GM18519 (cell line): ENCODE measurements around the gene USH2A.

Experiments used
- ATAC-seq: cut with Tn5 transposase; IDR thresholded peaks from one replicate; pipeline ENCODE4 v1.9.1; 2021; ENCODE audit warnings: mild to moderate bottlenecking, moderate library complexity; ENCODE audit not compliant: unreplicated experiment, low FRiP score

Gene USH2A

DNA sequence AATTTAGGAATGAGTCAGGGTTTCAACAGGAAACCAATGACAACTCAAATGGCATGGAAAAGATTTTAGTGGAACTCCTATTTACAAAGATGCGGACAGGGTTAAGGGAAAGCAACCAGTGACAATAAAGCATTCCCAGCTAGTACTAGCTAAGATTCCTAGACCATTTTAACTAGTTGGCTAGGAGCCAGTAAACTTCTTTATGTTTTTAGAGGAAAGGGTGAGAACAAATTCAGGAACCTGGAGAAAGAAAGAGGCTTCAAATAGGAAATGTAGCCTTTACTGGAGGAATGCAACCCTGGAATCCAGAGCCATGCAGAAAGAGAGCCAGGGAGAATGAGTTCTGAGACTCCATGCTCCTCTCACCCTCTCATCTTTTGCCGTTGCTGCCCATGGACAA lies 439.6 kb downstream of the USH2A start:
- ATAC-seq = no peak

GRCh38 chr1:215971793-215972441 lies 451.3 kb downstream of the USH2A start:
- ATAC-seq = no peak

GRCh38 chr1:215970406-215970805 lies 452.8 kb downstream of the USH2A start:
- no peak for ATAC-seq

GRCh38 chr1:215963621-215964020 lies 459.6 kb downstream of the USH2A start:
- ATAC-seq = no peak

DNA sequence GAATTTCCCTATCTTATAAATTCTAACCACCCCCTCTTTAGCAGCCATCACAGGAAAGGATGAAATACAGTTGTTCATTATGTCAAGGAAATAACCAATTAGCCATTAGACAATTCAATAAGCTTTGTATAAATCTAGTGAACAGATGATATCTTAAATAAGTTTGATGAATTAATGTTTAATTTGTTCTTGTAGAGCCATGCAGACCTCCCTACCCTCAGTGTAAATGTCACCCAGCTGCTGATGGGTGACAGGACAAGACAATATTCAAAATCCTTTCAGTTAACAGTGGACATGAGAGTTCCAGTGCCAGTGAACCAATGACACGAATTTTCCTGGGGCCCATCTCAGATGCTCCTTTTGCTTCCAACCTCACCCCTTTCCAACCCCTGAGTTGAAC lies 460.2 kb downstream of the USH2A start:
- no peak for ATAC-seq

- no peak for ATAC-seq
Observed at GRCh38 chr1:215958841-215959240, 464.4 kb downstream of the USH2A start.

DNA sequence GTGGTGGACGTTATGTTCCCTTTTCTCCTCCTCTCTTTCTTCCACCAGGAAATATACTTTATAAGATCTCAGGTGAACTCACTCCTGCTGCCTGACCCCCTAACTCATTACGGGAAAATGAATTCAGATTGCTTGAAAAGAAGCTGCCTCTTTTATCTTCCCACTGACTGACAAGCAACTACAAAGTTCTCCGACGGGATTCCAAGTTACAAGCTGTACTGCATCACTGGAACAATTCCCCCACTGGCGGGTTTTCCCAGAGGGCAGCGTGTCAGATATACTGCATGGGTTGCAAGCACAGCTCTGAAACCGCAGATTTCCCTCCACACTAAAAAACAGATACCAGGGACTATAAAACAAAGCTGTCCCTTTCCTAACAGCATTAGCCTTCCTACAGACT lies 465.6 kb downstream of the USH2A start:
- ATAC-seq = no peak

GRCh38 chr1:215932558-215932957 lies 490.7 kb downstream of the USH2A start:
- no peak for ATAC-seq

- no peak for ATAC-seq
Observed at GRCh38 chr1:215926670-215927069, 496.6 kb downstream of the USH2A start.

DNA sequence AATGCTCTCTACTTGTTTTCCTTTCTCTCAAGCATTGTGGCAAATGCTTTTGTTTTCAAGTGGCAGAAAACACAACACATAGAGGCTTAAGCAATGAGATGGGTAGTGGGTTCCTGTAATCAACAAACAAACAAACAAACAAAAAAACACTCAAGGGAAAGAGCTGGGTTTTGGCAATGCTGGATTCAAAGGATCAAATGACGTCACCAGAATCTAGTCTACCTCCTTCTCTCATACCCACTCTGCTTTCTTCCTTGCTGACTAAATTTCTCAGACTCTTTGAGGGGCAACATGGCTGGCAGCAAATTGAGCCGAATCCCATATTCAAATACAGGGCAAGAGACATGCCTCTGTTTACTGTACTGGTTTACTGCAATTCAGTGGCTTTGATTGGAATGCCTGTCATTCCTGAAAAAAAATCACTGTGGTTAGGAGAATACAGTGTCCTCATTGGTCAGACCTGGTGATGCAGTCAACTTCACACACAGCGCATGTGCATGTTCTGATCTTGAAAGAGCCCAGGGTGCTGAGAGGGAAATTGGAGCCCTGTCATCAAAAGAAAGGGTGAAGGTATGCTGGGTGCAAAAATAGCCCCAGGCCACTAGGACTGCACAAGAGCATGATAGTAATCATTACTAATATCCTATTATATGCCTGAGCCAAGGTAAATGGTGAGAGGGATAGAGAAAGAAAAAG lies 500.0 kb downstream of the USH2A start:
- ATAC-seq = no peak

DNA sequence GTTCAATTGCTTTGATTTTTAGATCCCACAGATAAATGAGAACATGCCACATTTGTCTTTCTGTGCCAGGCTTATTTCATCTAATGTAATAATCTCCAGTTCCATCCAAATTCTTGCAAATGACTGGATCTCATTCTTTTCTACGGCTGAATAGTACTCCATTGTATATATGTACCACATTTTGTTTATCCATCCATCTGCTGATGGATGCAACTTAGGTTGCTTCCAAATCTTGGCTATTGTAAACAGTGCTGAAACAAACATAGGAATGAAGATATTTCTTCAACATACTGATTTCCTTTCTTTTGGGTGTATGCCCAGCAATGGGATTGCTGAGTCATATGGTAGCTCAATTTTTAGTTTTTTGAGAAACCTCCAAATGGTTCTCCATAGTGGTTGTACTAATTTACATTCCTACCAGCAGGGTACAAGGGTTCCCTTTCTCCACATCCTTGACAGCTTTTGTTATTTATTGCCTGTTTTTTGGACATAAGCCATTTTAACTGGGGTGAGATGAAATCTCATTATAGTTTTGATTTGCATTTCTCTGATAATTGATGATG lies 511.8 kb downstream of the USH2A start:
- no peak for ATAC-seq

GRCh38 chr1:215905493-215906115 lies 517.6 kb downstream of the USH2A start:
- no peak for ATAC-seq

DNA sequence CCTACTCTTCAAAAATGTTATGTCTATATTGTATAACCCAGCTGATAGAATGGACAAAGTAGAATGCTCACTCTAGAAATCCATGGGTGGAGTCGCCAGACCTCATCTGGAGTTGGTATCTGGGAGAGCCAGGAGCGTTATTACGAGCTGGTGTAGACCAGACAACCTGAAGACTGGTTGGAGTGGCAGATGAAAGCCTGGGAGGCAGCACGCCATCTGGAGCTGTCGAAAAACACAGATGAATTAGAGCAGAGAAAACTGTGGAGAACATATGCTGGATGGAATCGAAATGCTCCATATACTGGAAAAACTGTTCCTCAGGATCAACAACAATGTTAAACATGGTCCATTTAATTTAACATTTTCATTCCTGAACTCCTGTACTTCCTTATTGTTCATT lies 522.6 kb downstream of the USH2A start:
- no peak for ATAC-seq

GRCh38 chr1:215899901-215900300 lies 523.3 kb downstream of the USH2A start:
- ATAC-seq = no peak

GRCh38 chr1:215895893-215896292 lies 527.4 kb downstream of the USH2A start:
- ATAC-seq = no peak

DNA sequence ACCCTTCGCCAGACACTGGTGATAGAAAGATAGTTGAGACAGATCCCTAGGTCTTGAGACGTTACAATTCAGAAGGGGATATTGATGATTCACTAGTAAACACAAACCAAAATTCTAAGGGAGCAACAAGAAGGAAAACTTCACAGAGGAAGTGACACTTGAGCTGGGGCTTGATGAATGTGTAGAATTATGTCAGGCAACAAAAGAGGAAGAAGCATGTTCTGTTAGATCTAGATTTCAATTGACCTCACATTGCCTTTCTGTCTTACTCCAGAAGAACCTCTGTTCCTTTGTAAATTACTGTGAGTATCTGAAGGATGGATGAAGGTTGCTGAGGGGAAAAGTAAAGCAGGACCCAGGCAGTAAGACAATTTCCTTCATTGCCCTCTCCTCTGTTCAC lies 528.0 kb downstream of the USH2A start:
- no peak for ATAC-seq

DNA sequence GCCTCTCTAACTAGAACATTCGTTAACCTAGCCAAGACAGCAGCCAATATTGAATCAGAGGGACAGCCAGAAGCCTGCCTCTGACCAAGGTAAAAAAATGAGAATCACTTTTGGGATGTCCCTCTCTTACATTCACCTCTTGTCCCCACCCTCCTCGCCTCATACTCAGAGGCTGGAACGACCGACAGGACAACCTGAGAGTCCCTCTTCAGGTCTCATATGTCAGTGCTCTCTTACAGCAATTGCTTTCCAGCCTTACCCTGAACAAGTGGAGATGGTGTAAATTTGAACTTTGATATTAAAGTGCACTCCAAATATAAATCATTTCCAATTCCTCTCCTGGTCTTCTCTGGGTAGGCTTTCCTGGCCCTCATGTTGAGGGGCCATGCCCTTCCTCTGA lies 528.6 kb downstream of the USH2A start:
- ATAC-seq = no peak

DNA sequence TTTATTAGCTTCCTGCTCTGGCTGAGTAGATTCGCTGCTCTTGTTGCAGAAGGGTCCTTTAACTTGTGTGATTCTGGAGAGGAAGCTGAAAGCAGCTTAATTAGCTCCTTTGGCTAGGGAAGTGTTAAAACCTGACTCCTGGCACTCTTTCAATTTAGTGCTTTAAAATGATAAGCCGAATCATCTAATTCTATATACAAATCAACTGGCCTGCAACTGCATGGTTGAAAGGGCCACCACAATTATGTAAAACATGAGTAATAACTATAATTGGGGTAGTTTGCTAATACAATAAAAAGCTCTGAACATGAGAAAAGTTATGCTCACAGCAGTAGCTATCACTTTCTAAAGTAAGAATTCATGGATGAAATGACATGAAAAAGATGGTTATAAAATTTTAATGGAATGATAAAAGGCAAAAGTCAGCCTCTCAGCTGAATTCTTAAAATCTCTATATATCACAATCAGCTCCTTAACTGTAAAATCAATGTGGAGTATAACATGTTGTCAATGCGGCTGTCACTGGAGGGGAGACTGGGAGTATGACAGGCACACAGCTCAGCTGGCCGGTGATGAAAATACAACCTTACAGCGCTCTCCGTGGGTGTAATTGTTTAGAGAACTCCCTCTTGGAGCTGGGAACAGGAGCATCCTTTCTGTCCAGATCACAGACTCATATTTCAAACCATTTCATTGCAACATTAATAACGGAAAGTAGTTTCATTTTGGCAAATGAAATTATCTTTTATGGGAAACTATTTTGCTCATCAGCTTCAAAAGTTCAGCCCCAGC lies 531.8 kb downstream of the USH2A start:
- peak; percentile 28 for ATAC-seq

DNA sequence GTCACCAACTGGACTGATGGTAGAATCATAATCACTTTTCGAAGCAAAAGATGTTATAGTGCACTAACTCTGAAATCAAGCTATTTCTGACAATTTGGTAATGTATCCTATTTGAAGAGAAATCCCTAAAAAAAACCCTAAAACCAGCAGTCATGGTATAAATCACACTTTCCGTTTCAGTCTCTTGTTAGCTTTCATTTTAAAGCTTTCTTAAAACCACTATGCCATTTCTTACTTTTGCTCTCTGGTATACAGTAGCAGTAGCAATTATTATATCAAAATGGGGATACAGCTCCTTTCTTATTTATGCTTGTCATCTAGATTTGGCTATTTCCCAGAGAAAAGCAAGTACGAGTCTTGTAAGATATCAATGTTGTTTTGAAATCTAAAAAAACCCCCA lies 532.8 kb downstream of the USH2A start:
- peak; percentile 59 for ATAC-seq

- no peak for ATAC-seq
Observed at GRCh38 chr1:215889871-215890270, 533.4 kb downstream of the USH2A start.

DNA sequence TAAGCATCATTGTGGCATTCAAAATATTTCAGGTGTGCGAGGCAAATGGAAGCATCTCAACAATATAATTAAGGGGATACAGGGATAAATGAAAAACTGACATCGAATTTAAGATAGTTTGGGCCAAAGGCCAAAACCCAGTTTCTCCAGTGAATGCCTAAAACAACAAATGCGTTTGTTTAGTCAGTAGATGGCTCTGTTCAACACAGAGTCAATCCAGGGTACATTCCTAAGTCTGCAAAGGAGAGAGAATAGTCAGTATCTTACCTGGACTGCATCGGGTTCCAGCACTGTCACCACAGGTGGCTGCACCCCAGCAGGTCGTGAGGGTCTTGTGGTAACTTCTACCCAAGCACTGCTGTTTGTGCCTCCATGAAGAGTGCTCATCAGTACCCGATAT lies 535.1 kb downstream of the USH2A start:
- no peak for ATAC-seq
